Upper lobe of right lung (tissue), 1 donor: ENCODE measurements around the gene KIF1C. TPM values are rescaled to one million over a fixed set of nuclear protein-coding genes. Genes with fewer than 3 reads are reported as not detected.

ENCODE experiments used
- ATAC-seq: fragments of 200-7000 bp; cut with Tn5 transposase; one replicate; pipeline ENCODE4 v1.9.1; 2020; ENCODE audit warnings: mild to moderate bottlenecking, moderate library complexity
- DNase-seq: peaks from one replicate; pipeline ENCODE4 v3.0.0-alpha.2; 2020
- H3K27ac ChIP-seq: fragments of 200-600 bp; one replicate; pipeline ENCODE4 v1.8.0; 2022
- H3K27me3 ChIP-seq: fragments of 200-600 bp; one replicate; pipeline ENCODE4 v1.8.0; 2022; ENCODE audit warnings: mild to moderate bottlenecking
- H3K36me3 ChIP-seq: fragments of 200-600 bp; one replicate; pipeline ENCODE4 v1.8.0; 2022
- H3K4me1 ChIP-seq: fragments of 200-600 bp; one replicate; pipeline ENCODE4 v1.8.0; 2022
- H3K4me3 ChIP-seq: fragments of 200-600 bp; one replicate; pipeline ENCODE4 v1.8.0; 2022; ENCODE audit warnings: mild to moderate bottlenecking
- H3K9me3 ChIP-seq: fragments of 200-600 bp; one replicate; pipeline ENCODE4 v1.8.0; 2022
- intact Hi-C: fragments of 100-400 bp; cut with DNase I; formaldehyde crosslinking; loops from one replicate; pipeline ENCODE4 v1.11.0; 2022
- total RNA-seq: library from RNA; stranded (reverse); fragmentation: NEBNext Ultra II Directional; extraction: Animal tissue kit (Norgen Biotek cat#: 25700); gene quantifications from one replicate; pipeline ENCODE4 v1.2.1, GENCODE V29; 2021
- TF ChIP-seq, protein P1 (sequence below): fragments of 200-600 bp; IDR thresholded peaks from one replicate; pipeline ENCODE4 v1.8.0; 2022; ENCODE audit warnings: antibody characterized with exemption
- donor health status: DM: no; HTN: yes; CAD: no; lungs with severe emphysema.

Gene KIF1C
- total RNA-seq, 1 donor from 2014 or later: 254 TPM

DNA sequence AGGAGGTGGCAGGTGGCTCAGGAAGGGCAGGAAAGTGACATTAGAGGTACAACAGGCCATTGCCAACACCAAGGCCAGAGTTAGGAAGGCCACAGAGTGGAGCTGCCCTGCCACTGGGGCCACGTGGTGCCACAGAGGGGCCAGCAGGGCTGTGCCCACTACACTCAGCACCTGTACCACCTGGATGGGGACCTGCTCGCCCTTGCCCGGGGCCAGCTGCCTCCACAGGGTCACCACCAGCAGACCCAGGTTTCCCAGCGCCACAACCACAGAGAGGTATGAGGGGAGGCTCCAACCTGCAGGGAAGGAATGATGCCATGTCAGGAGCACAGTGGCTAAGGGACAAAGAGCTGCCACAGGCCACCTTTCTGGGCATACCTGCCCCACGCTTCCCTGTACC is 36.3 kb downstream of the KIF1C start:
- DNase-seq (no peak), ATAC-seq (no peak)
- Histone ChIP-seq H3K27me3 (no peaks in the 10 kb centered on the region), H3K4me3 (no peak overlapping the region), H3K4me1 (peaks cover 9% of the 10 kb centered on the region), H3K27ac (no peak overlapping the region), H3K9me3 (no peaks in the 10 kb centered on the region), H3K36me3 (no peaks in the 10 kb centered on the region)
- intact Hi-C loops: no loop called here
- TF ChIP-seq, protein P1, sequence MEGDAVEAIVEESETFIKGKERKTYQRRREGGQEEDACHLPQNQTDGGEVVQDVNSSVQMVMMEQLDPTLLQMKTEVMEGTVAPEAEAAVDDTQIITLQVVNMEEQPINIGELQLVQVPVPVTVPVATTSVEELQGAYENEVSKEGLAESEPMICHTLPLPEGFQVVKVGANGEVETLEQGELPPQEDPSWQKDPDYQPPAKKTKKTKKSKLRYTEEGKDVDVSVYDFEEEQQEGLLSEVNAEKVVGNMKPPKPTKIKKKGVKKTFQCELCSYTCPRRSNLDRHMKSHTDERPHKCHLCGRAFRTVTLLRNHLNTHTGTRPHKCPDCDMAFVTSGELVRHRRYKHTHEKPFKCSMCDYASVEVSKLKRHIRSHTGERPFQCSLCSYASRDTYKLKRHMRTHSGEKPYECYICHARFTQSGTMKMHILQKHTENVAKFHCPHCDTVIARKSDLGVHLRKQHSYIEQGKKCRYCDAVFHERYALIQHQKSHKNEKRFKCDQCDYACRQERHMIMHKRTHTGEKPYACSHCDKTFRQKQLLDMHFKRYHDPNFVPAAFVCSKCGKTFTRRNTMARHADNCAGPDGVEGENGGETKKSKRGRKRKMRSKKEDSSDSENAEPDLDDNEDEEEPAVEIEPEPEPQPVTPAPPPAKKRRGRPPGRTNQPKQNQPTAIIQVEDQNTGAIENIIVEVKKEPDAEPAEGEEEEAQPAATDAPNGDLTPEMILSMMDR: no peak

DNA sequence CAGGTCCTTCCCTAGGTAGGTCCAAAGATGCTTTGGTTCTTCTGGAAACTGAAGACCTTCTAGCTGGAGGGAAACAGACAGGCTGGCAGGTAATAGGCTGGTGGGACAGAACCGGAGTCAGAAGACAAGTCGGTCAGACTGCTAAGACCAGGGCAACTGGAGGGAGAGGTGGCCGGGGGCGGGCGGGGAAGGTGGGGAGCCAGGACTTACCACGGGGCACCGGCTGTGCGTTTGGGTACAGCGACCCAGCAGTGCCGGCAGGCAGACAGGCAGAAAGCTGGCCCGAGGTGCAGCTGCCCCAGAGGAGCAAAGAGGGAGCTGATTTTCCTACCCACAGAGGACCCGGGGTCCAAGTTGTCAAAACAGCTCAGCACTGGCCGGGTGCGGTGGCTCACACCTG is 36.9 kb downstream of the KIF1C start:
- no peaks in the 10 kb centered on the region for H3K27me3 ChIP-seq
- H3K4me1 ChIP-seq: peaks cover 9% of the 10 kb centered on the region
- no peak overlapping the region for H3K4me3 ChIP-seq
- TF ChIP-seq, protein P1: no peak
- intact Hi-C loops: no loop called here
- H3K9me3 ChIP-seq: no peaks in the 10 kb centered on the region
- H3K27ac ChIP-seq: no peak overlapping the region
- DNase-seq (no peak), ATAC-seq (no peak)
- H3K36me3 ChIP-seq: no peaks in the 10 kb centered on the region

- H3K27ac ChIP-seq: no peak within 1 kb of the TSS
- H3K36me3 ChIP-seq: no peaks in the 10 kb centered on the region
- TF ChIP-seq, protein P1: no peak
- H3K27me3 ChIP-seq: no peaks in the 10 kb centered on the region
- DNase-seq (no peak), ATAC-seq (peak; percentile 3)
- intact Hi-C loops: no loop called here
- H3K4me1 ChIP-seq: peaks cover 9% of the 10 kb centered on the region
- peak within 1 kb of the TSS; percentile 31 for H3K4me3 ChIP-seq
- H3K9me3 ChIP-seq: no peaks in the 10 kb centered on the region
These were observed 37.6 kb downstream of the KIF1C start, which contains the start of gene SLC52A1 for GRCh38 chr17:5035315-5035714. SLC52A1 (minus strand) TSS chr17:5035426; CDS start chr17:5034606, 820 bp downstream.

GRCh38 chr17:5042157-5043022 is 44.6 kb downstream of the KIF1C start:
- Histone ChIP-seq H3K27ac (no peak overlapping the region), H3K27me3 (no peaks in the 10 kb centered on the region), H3K9me3 (no peaks in the 10 kb centered on the region), H3K4me1 (no peaks in the 10 kb centered on the region), H3K36me3 (no peaks in the 10 kb centered on the region), H3K4me3 (no peak overlapping the region)
- ATAC-seq (no peak), DNase-seq (no peak)
- intact Hi-C loops: no loop called here
- TF ChIP-seq, protein P1: no peak

GRCh38 chr17:5043524-5043923 is 45.8 kb downstream of the KIF1C start:
- Histone ChIP-seq H3K4me1 (no peaks in the 10 kb centered on the region), H3K4me3 (no peak overlapping the region), H3K27ac (no peak overlapping the region), H3K27me3 (no peaks in the 10 kb centered on the region), H3K9me3 (no peaks in the 10 kb centered on the region), H3K36me3 (no peaks in the 10 kb centered on the region)
- intact Hi-C loops: no loop called here
- DNase-seq (no peak), ATAC-seq (no peak)
- TF ChIP-seq, protein P1: no peak
